ENCODE results near the gene UBTD2.

- TF ChIP-seq, protein P1, sequence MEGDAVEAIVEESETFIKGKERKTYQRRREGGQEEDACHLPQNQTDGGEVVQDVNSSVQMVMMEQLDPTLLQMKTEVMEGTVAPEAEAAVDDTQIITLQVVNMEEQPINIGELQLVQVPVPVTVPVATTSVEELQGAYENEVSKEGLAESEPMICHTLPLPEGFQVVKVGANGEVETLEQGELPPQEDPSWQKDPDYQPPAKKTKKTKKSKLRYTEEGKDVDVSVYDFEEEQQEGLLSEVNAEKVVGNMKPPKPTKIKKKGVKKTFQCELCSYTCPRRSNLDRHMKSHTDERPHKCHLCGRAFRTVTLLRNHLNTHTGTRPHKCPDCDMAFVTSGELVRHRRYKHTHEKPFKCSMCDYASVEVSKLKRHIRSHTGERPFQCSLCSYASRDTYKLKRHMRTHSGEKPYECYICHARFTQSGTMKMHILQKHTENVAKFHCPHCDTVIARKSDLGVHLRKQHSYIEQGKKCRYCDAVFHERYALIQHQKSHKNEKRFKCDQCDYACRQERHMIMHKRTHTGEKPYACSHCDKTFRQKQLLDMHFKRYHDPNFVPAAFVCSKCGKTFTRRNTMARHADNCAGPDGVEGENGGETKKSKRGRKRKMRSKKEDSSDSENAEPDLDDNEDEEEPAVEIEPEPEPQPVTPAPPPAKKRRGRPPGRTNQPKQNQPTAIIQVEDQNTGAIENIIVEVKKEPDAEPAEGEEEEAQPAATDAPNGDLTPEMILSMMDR (IDR thresholded peaks at IDR 0.05) = no peak
- TF ChIP-seq POLR2AphosphoS5 (IDR thresholded peaks at IDR 0.05) (no peak), EP300 (IDR thresholded peaks at IDR 0.05; ENCODE audit: low read depth) (no peak)
These were observed 40.3 kb downstream of the UBTD2 start for GRCh38 chr5:172243302-172243701.

All from transverse colon (tissue), 4 donors.